Transverse colon (tissue), 4 donors: ENCODE measurements around the gene SIN3A. TPM values are rescaled to one million over a fixed set of nuclear protein-coding genes. Genes with fewer than 3 reads are reported as not detected.

ENCODE experiments used
- DNase-seq: peaks from one replicate; pipeline ENCODE4 v3.0.0-alpha.2; 2019
- H3K27ac ChIP-seq, 4 donors: fragments of 200-600 bp; sonication (generic); 2 replicates each; pipeline ENCODE4 v1.5.1; 2016 to 2018; ENCODE audit warnings: inconsistent platforms in 4 of 4
- H3K27me3 ChIP-seq: fragments of 200-600 bp; sonication (generic); 2 replicates; pipeline ENCODE4 v1.5.1; 2017; ENCODE audit warnings: inconsistent platforms
- H3K36me3 ChIP-seq, 4 donors: fragments of 200-600 bp; sonication (generic); 2 replicates each; pipeline ENCODE4 v1.5.1; 2017 to 2019; ENCODE audit warnings: inconsistent platforms in 4 of 4
- H3K4me1 ChIP-seq, 4 donors: fragments of 200-600 bp; sonication (generic); 2 replicates each; pipeline ENCODE4 v1.5.1; 2017 to 2020; ENCODE audit warnings: inconsistent platforms in 4 of 4
- H3K4me3 ChIP-seq, 4 donors: fragments of 200-600 bp; sonication (generic); 1 replicate in 1 of 4; 2 replicates in 3 of 4; pipeline versions ENCODE4 v1.5.1 to v1.6.1; 2017 to 2019; ENCODE audit warnings: inconsistent platforms in 4 of 4
- H3K9me3 ChIP-seq, 2 donors: fragments of 200-600 bp; sonication (generic); 2 replicates each; pipeline ENCODE4 v1.5.1; 2017 to 2019; ENCODE audit warnings: inconsistent platforms in 2 of 2
- EP300 ChIP-seq: sonication (generic); formaldehyde crosslinking; IDR thresholded peaks from one replicate; pipeline ENCODE4 v1.6.1; 2017; ENCODE audit warnings: antibody characterized with exemption, low read depth
- POLR2A ChIP-seq: fragments of 450-650 bp; IDR thresholded peaks from one replicate; pipeline ENCODE4 v1.6.1; 2016; ENCODE audit warnings: antibody characterized with exemption, mild to moderate bottlenecking, moderate library complexity
- POLR2AphosphoS5 ChIP-seq, 3 donors: sonication (generic); formaldehyde crosslinking; IDR thresholded peaks; one replicate each; pipeline ENCODE4 v1.6.1; 2016; ENCODE audit warnings: antibody characterized with exemption in 3 of 3
- WGBS, 2 donors: methylation state at CpG; one replicate each; pipeline ENCODE4 v1.1.5; 2018; ENCODE audit warnings: low coverage in 1 of 2; 5-methylcytosine and 5-hydroxymethylcytosine counted together
- in situ Hi-C, 4 donors: fragments of 200-750 bp; cut with MboI; loops; one replicate each; pipeline versions ENCODE4 v1.15.0 to v1.15.1; 2017; ENCODE audit warnings: low sequenced_read_pairs in 3 of 4, low pct_ligation_motif_present in 1 of 4, low pct_unique_long_range_greater_than_20kb in 1 of 4
- intact Hi-C: fragments of 100-400 bp; cut with DNase I; formaldehyde crosslinking; loops from one replicate; pipeline ENCODE4 v1.15.1; 2023; ENCODE audit warnings: low total_unique reads
- total RNA-seq, 4 donors: library from RNA; depleted of rRNA; stranded (reverse); fragments of >200 nt; gene quantifications; one replicate each; pipeline ENCODE4 v1.1.0, GENCODE V29; 2016
- TF ChIP-seq, protein P1 (sequence below), 5 experiments: fragments of 200-600 bp in 3 of 5; fragments of 450-650 bp in 2 of 5; sonication (generic) in 3 of 5; IDR thresholded peaks; 1 replicate in 2 of 5; 2 replicates in 3 of 5; pipeline ENCODE4 v1.5.1; 2016 to 2017; ENCODE audit warnings: antibody characterized with exemption in 5 of 5, inconsistent platforms in 3 of 5, mild to moderate bottlenecking in 2 of 5, moderate library complexity in 1 of 5

The SIN3A gene
- total RNA-seq, 4 donors from 2014 or later, result 39.3 to 88.0 (median 72.6) TPM

- in situ Hi-C loops (no loop called here), intact Hi-C loops (no loop called here)
- 84 to 93% methylated on average over 2 to 4 of the region's 4 CpGs for WGBS, 2 donors
Measured at GRCh38 chr15:75437721-75438120, 13.8 kb downstream of the SIN3A start.

DNA sequence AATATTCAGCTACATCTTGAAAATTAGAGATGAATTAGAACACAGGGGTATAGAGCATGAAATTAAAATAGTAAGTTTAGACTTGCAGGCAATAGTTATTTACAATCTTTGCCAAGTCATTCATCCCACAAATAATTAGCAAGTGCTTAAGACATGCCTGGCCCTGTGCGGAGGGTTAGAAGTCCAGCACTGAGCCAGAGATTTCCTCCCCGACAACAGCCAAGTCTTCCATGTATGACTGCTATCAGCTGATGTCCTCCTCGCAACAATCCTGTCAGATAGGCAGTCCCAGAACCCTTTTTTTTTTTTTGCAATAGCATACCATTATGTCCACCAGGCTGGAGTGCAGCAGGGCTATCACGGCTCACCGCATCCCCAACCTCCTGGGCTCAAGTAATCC lies 14.6 kb downstream of the SIN3A start:
- 82 to 94% methylated on average over 2 to 5 of the region's 5 CpGs for WGBS, 2 donors
- in situ Hi-C loops, result no loop called here

More at GRCh38 chr15:75437721-75438120, 13.8 kb downstream of the SIN3A start:
- Histone ChIP-seq H3K9me3 (no peaks in the 10 kb centered on the region), H3K4me3 (no peak overlapping the region), H3K27me3 (no peaks in the 10 kb centered on the region), H3K36me3 (peaks cover 0 to 6% (median 0%) of the 10 kb centered on the region in 4 donors), H3K4me1 (peaks cover 0 to 11% (median 2%) of the 10 kb centered on the region in 4 donors), H3K27ac (no peak overlapping the region)
- no peak for DNase-seq
- TF ChIP-seq, protein P1, sequence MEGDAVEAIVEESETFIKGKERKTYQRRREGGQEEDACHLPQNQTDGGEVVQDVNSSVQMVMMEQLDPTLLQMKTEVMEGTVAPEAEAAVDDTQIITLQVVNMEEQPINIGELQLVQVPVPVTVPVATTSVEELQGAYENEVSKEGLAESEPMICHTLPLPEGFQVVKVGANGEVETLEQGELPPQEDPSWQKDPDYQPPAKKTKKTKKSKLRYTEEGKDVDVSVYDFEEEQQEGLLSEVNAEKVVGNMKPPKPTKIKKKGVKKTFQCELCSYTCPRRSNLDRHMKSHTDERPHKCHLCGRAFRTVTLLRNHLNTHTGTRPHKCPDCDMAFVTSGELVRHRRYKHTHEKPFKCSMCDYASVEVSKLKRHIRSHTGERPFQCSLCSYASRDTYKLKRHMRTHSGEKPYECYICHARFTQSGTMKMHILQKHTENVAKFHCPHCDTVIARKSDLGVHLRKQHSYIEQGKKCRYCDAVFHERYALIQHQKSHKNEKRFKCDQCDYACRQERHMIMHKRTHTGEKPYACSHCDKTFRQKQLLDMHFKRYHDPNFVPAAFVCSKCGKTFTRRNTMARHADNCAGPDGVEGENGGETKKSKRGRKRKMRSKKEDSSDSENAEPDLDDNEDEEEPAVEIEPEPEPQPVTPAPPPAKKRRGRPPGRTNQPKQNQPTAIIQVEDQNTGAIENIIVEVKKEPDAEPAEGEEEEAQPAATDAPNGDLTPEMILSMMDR (IDR thresholded peaks at IDR 0.05), result no peak
- no peak for TF ChIP-seq POLR2A
- TF ChIP-seq POLR2AphosphoS5 (IDR thresholded peaks at IDR 0.05), result no peak
- no peak for TF ChIP-seq EP300

GRCh38 chr15:75431682-75432081 lies 19.8 kb downstream of the SIN3A start:
- no peaks in the 10 kb centered on the region for H3K9me3 ChIP-seq
- no peak overlapping the region for H3K27ac ChIP-seq
- intact Hi-C loops (no loop called here), in situ Hi-C loops (no loop called here)
- no peak for TF ChIP-seq POLR2A
- TF ChIP-seq EP300, result no peak
- TF ChIP-seq POLR2AphosphoS5 (IDR thresholded peaks at IDR 0.05), result no peak
- TF ChIP-seq, protein P1 (IDR thresholded peaks at IDR 0.05), result no peak
- DNase-seq, result no peak
- WGBS, 2 donors, result 40 to 49% methylated on average over 1 of the region's 1 CpG
- no peaks in the 10 kb centered on the region for H3K27me3 ChIP-seq
- peaks cover 0 to 31% (median 8%) of the 10 kb centered on the region in 4 donors for H3K36me3 ChIP-seq
- peaks cover 0 to 4% (median 2%) of the 10 kb centered on the region in 4 donors for H3K4me1 ChIP-seq
- no peak overlapping the region for H3K4me3 ChIP-seq

More for the DNA sequence above, 14.6 kb downstream of the SIN3A start:
- H3K4me3 ChIP-seq, result no peak overlapping the region
- DNase-seq, result no peak
- peaks cover 0 to 11% (median 2%) of the 10 kb centered on the region in 4 donors for H3K4me1 ChIP-seq
- TF ChIP-seq EP300 (no peak), POLR2AphosphoS5 (IDR thresholded peaks at IDR 0.05) (no peak)
- TF ChIP-seq, protein P1 (IDR thresholded peaks at IDR 0.05), result no peak
- no peak overlapping the region for H3K27ac ChIP-seq
- peaks cover 0 to 6% (median 0%) of the 10 kb centered on the region in 4 donors for H3K36me3 ChIP-seq
- H3K27me3 ChIP-seq, result no peaks in the 10 kb centered on the region
- intact Hi-C loops, result no loop called here
- no peaks in the 10 kb centered on the region for H3K9me3 ChIP-seq

DNA sequence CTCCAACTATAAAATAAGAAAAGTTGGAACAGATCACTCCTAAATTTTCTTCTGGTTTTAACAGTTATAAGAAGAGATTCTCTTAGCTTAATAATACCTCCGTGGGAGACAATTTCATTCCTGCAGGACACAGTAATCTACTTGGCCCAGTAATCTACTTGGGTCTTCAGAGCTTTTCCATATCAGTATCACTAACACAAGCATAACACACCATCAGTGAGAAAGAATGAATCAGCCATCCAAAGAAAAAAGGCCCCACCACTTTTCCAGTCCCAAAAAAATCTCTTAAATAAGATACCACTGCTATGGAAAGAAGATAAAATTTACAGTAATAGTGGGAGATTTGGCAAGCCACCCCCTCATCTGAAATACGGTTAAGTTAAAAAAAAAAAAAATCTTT lies 20.2 kb downstream of the SIN3A start:
- H3K9me3 ChIP-seq, result no peaks in the 10 kb centered on the region
- peaks cover 0 to 36% (median 8%) of the 10 kb centered on the region in 4 donors for H3K36me3 ChIP-seq

More for the DNA sequence above, 20.2 kb downstream of the SIN3A start:
- WGBS, 2 donors, result 78 to 94% methylated on average over 2 of the region's 2 CpGs
- intact Hi-C loops, result no loop called here
- Histone ChIP-seq H3K27me3 (no peaks in the 10 kb centered on the region), H3K4me3 (no peak overlapping the region), H3K4me1 (peaks cover 0 to 4% (median 2%) of the 10 kb centered on the region in 4 donors), H3K27ac (no peak overlapping the region)
- DNase-seq, result no peak
- in situ Hi-C loops, result no loop called here
- TF ChIP-seq, protein P1 (IDR thresholded peaks at IDR 0.05), result no peak
- TF ChIP-seq EP300 (no peak), POLR2A (no peak), POLR2AphosphoS5 (IDR thresholded peaks at IDR 0.05) (no peak)
